GM19438 (cell line): Measurements from ENCODE around the gene ZFHX2.

ENCODE experiments used
- ATAC-seq: cut with Tn5 transposase; IDR thresholded peaks from one replicate; pipeline ENCODE4 v1.9.1; 2021; ENCODE audit warnings: low read depth; ENCODE audit not compliant: unreplicated experiment

ZFHX2 gene

DNA sequence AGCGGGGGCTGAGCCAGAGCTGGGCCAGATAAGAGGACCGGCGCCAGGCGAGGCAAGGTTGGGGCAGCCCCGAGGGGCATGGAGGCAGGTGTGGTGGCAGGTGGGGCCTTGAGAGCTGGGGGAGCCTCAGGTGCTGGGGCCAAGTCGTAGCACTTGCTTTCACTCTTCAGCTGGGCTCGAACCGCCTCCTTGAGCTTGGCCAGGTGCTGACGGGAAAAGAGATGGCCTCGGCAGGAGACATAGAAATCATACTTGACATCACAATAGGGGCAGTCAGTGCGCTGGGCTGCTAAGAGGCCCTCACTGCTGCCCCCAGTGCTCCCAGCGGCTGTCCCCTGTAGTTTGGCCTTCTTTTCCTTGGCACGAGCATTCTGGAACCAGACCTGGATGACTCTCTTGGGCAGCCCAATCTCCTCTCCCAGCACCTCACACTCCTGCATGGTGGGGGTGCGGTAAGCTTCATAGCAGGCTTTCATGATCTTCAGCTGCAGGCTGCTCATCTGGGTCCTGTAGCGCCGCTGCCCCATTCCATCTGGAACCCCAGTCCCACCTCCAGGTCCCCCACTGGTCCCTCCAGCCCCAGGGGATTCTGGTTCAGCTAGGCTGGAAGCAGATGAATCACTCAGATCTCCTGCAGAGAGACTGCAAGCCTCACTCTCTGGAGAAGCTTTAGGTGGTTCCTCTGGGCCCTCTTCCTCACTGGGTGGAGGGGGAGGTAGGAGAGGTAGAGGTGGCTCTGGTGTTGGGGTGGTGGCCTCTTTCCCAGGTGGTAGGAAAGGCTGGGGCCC, 28.1 kb downstream of the ZFHX2 start:
- ATAC-seq, result no peak

DNA sequence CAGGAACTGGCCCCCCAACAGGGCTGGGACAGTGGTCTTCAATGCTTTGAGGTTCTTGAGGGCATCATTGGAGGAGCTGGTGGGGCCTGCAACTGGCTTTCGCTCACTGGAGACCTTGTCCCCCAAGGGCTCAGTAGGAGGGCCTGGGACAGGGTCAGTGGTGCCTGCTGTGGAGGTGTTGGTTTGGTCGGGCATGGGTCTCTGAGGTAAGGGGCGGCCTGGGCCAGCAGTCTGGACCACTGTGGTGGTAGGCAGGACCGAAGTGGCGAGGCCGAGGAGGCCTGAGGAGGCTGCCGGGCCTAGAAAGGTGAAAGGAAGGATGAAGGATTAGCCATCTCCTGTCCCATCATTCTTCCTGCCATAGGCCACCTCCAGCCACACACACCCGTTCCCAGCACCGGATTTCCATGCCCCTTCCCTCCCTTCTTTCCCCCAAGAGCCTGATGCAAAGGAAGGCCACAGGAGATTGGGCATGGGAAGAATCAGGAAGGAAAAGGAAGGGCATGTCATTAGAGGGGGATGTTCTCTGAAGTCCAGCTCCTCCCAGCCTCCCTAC, 28.8 kb downstream of the ZFHX2 start:
- no peak for ATAC-seq

DNA sequence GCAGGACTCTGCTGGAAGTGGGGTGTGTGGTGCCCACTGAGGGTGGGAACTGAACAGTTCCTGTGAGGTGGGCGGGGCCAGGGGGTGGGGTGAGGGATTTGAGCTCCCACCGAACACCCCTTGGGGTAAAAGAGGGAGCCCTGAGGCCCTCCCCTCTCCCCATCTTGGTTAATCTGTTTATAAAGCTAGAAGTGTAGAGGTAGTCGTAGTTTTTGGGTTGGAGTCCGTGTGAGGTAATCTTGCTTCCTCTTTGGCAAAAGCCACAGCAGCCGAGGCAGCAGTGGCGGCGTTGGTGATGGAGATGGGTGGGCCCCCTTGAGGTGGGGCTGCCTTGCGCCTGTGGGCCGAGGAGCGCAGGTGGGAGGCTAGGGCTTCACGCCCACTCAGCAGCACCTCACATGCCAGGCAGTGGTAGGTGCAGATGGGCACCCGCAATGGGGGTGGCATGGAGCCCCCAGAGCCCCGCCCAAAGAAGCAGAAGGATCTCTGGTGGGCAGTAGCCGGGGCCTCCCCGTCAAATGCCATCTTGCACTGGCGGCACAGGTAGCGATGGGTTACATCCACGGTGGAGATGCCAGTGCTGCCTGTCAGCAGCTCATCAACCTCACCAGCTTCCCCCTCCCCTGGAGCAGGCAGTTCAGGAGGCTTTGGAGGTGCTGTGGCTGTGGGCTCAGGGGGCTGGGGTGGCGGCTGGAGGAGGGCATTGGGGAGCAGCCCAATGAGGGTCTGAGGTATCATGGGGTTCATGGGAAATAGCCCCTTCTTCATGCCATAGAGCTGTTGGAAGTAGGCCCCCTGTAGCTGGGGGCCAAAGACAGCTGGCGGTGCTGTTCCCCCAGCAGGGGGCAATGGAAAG, 29.6 kb downstream of the ZFHX2 start:
- no peak for ATAC-seq

DNA sequence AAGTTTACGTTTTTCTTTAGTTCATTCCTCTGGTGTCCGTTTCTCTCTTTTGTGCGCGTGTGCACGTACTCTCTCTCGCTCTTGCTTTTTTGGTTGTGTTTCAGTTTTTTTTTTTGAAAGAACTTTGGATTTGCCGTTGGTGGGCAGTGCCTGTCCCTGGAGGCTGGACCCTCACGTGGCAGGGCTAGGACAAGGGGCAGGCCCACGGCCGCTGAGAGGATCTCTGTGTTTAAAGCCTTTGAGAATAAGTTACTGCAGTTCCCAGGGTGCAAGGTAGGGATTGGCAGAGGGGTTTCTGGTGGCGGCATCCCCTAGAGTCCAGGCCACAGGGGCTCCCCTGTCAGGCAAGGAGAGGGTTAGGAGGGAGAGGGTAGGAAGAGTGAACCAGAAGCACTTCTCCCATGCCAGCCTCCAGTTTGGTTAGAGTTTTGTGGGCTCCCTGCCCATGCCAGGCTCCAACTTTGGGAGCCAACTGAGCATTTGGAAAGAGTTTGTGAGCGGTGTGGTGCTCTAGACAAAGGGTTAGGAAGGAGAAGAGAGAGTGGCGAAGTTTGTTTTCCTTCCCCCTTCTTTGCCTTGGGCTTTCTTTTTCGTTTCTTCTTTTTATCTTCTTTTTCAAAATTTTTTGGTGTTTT, 30.5 kb downstream of the ZFHX2 start:
- no peak for ATAC-seq

DNA sequence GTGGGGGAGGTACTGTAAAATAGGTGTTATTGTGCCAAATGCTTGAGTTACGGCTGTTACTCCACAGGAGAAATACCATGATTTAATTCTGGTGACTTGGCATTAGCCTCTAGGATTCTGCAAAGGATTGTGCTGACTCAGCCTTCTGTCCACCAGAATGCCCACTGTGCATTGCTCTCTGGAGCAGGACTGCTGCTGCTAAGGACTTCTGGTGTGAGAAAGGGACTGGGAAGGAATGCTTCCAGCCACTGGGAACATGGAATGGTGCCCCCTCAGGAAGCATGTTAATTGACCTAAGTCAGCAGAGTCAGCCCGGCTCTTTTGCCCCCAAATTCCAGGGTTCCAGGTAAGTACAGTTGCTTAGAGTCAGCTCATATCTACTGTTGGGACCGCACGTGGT, 32.9 kb downstream of the ZFHX2 start:
- no peak for ATAC-seq

DNA sequence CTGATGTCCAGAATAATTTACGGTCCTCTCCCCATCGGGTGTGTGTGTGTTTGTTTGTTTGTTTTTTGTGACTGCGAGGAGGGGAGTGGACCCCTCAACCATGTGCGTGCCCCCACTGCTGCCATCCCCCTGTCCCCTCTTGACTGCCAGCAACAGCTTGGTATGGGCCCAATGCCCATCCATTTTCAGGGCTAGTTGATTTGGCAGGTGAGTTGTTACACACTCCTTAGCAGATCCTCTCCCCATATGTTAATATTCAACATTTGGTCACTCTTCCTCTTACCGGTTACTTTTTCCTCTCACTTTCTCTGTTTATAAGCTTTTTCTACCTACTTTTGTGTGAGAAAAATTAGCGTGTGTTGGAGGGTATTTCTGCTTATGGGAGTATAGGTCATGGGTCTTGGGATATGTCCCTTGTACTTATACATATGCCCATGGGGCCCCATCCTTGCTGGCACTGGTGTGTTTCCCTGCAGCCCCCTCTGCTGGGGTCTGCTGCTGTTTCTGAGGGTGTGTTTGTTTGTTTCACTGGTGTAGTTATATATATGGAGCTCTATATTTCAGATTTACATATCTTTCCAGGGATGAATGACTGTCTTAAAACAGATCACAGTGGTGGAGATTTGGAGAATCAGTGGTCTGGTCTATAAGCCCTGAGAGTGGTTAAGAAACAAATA, 33.8 kb downstream of the ZFHX2 start:
- ATAC-seq, result no peak

DNA sequence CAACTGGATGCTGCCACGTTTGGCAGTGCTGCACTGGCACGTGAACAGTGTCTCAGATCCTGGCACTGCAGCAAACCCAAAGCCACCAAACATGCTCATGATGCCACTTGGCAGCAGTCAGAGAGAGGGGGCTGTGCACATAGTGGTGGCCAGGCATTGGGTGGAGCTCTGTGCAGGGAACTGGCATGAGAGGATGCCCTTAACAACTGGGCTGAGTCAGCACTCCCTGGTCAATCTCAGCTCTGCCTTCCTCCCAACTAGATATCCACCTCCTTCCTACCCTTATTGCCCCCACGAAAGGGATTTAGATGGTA, 37.0 kb downstream of the ZFHX2 start:
- ATAC-seq, result no peak

DNA sequence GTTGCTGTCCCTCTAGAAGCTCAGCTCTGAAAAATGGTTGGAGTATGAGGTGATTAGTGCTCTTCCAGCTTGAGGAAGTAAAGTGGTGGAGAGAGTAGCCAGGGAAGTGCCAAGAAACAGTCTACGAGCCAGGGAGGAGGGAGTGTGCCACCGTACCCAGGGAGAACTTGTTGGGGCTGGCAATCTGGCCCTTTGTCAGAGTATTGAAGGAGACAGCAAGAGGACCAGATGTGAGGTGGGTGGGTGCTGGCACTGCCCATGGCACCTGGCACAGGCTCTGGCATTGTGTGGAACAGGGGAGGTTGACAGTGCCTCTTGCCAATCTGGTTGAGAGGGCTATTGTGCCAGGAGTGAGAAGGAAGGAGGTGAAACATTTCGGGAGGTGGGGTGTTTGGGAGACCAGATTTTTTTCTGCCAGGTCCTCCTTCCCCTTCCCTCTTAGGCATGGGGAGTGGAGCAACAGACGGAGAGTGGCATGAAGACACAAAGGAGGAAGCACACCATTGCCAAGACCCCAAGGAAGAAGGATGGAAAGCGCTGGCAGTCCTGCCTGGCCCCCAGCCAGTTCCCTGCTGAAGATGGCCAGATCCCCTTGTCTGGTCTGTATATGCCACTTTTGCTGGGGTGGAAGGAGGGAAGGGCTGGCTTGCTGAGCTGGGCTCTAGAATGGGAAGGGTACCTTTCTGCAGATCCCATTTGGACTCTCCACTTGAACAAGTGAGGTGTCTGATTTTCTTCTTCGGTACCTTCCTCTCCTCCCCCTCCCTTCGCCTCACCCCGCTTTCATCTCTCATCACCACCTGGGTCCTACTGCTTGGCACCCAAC, 37.5 kb downstream of the ZFHX2 start:
- ATAC-seq, result no peak

DNA sequence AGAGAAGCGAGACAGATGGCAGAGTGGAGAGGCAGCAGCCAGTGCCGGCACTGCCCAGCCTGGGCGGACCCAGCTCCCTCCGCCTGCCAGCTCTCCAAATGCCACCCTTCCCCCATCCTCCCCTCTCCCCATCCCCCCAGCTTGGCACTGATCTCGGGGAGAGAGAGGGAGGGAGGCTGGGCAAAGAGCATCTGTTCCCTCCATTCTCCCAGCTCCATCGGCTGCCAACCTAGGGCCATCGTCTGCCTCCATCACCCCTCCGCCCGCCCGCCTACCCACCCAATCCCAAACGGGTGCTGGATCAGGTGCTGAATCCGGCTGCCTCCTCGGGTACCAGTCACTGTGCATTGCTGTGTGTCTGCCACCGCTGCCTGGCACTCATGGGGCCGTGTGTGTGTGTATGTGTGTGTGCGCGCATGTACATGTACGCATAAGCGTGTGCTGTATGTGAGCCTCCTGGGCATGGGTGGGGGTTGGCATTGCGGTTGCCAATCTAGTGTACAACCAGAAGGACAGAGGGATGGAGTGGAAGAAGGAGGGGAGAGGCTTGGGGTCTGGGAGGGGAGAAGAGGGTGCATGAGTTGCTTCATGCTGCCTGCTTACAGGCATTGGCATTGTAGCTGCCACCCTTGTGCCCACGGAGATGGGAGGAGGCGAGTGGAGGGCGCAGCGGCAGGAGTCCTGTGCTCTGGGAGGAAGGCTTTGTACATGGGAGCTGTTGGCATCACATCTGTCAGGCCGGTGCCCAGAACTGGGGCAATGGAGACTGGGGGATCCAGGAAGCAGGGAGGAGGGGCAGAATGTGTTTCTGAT, 38.4 kb downstream of the ZFHX2 start:
- ATAC-seq, result no peak

DNA sequence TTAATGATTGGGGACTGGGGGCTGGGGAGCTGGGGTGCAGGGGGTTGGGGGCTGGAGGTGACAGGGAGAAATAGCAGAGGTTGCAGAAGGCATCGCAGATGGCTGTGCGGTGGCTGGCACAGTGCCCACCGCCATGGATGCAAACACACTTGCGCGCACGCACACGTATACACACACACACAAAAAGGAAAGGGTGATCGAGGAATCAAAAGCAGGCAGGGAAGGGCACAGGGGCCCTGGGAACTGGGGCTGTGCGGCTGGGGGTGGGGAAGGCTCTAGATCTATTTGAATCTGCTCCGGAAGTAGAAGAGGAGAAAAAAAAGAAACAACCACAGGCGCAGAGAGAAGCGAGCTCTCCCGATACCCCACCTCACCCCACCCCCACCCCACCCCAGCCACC, 39.4 kb downstream of the ZFHX2 start:
- ATAC-seq, result no peak

DNA sequence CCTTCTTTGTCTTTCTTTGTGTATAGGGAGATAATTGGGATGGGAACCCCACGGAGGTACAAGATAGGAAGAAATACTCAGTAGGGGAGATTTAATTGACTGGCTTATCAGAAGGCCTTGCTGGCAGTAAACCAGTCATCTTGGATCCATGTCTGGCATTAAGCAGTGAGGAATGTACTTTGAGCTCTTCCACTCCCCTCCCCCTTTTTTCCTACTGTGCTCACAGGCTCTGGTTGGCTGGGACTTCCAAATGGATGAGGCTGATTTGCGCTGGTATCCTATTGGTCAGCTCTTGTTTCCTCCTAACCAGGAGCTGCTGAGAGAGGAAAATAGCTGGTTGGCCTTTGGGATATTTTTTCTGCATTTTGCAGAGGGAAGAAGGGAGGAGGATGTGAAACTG, 57.3 kb downstream of the ZFHX2 start:
- no peak for ATAC-seq

DNA sequence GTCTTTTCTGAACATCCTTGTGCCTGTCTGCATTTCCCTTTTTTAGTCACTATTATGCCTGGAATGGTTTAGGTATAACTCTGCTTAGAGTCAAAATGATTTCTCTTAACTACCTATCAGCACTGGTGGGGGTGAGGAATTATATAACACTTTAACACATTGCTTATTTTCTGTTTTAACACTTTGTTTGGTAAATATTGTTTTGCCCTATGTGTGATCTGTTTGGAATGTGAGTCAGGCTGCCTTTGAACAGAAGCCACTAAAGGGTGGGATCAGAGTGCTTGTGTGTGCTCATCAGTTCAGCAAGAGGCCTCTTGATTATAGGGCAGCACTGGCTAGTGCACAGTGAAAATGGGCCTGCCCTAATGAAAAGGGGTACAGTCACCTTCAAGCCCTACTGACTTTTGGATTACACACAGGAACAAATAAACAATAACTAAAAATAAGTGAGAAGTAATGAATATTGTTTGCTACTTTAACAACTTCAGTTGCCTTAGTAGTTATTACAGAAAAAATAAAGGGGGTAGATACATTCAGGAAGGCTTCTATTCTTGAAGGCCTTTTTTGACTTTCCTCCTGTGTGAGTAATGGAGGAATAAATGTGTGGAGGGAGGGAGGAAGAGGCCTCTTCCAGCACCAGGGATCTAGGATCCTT, 58.8 kb downstream of the ZFHX2 start:
- no peak for ATAC-seq

DNA sequence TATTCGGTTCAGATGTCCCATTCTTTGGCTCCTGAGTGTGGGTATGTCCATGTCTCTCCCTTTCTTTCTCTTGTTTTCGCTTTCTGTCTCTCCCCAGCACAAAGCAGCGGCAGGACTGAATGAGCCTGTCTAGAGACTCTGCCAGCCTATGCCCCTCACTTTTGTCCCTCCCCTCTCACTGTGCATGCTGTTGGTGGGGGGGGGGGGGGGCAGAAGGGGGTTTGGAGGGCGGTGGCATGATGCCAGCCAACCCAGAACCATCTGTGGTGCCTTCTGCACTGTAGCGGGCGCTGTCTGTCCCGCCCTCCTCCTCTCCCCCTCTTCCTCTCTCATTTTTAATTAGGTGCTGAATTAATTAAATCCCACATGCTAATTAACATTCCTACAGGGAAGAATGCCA, 64.3 kb downstream of the ZFHX2 start:
- ATAC-seq, result no peak

DNA sequence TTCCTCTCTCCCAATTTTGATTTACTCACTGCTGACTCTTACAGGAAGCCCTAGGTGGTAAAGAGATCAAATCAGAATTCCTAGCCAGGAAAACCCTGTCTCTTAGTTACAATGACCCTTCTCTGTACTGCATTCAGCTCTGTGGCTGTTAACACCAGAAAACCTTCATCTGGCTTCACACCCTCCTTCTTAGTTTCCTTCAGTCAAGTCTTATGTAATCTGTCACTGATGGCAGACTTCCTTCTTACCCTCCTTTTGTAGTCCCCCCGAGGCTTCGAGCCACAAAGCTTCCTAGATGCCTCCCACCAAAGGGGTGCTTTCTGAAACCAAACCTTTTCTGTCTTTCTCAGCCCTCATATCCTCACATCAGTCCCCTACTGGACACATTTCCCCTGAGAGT, 65.5 kb downstream of the ZFHX2 start:
- ATAC-seq, result no peak

DNA sequence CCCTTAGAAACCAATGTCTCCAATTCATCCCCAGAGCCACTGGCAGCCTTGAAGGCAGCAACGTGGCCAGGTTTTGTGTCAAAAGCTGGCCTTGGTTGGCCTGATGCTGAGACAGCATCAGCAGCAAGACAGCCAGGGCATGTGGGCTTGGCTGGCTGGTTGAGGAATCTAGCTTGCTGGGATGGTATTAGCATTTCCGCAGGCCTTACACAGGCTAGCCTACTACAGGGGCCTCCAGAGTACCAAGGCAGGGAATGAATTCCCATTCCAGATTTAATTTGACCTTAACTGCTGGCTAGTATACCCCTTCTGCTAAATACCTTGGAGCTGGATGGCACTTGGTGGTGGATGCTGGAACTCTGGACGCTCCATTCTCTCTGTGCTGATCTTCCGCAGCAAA, 66.2 kb downstream of the ZFHX2 start:
- no peak for ATAC-seq

DNA sequence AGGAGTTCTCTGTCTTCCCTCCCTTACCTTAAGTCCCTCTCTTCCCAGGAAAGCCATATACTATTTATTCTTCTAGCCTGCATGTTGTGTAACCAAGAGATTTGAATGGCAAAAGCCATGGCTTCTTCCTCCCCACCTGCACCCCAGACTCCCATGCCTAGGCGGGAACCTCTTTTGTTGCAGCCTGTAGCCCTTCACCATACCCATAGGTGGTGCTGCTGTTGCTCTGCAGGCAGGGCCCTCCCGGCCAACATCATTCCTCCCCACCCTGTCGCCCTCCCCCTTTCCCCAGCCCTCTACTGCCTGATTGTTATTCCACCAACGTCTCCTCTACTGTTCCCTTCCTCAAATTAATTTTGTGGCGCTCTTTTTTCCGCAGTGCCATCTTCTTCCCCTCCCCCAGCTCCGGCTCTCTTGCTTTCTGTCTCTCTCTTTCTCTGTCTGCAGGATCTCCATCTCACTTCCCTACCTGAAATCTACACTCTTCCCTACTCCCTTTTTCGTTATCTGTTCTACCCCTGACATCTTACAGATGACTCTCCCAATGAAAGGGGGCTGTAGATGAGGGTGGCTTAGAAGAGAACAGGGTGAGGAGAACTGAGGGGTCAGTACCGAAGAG, 68.2 kb downstream of the ZFHX2 start:
- ATAC-seq, result no peak

DNA sequence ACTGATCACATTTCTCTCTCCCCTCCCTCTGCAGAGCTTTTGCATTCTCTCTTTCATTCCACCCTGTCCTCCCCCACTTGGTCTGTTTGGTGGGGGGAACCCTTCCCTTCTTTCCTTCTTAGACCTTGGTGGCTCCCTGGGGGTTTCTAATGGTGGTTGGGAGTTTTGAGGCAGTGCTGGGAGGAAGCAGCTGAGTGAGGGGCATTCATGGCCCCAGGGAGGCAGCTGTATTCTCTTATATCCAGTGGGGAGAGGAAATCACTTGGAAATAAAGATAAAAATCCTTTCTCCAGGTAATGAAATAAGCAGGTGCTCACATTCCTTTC, 68.8 kb downstream of the ZFHX2 start:
- ATAC-seq, result no peak
